SK-N-SH treated with all-trans-retinoic acid at 6 μM for 48 hours (cell line): ENCODE measurements around the gene MIB2.

ENCODE experiments used
- ATAC-seq: fragments of 200-7000 bp; cut with Tn5 transposase; 3 replicates; pipeline ENCODE4 v1.9.1; 2020; ENCODE audit warnings: mild to moderate bottlenecking, moderate library complexity
- ARNTL ChIP-seq: fragments of 450-650 bp; formaldehyde crosslinking; IDR thresholded peaks from 2 replicates; pipeline ENCODE4 v1.5.0; 2020; ENCODE audit warnings: low read depth, mild to moderate bottlenecking, moderate library complexity, borderline replicate concordance
- BACH2 ChIP-seq: fragments of 250-450 bp; sonication (Bioruptor Pico); IDR thresholded peaks from 2 replicates; pipeline ENCODE4 v1.9.0; 2021; ENCODE audit warnings: mild to moderate bottlenecking, borderline replicate concordance
- CREB5 ChIP-seq: fragments of 250-450 bp; sonication (Bioruptor Pico); IDR thresholded peaks from 2 replicates; pipeline ENCODE4 v1.5.1; 2020; ENCODE audit warnings: low read depth, mild to moderate bottlenecking, moderate library complexity
- ESRRG ChIP-seq: fragments of 250-450 bp; sonication (Bioruptor Pico); IDR thresholded peaks from 2 replicates; pipeline ENCODE4 v1.6.1; 2021; ENCODE audit warnings: mild to moderate bottlenecking
- GLIS3 ChIP-seq: fragments of 250-450 bp; sonication (Bioruptor Pico); IDR thresholded peaks from 2 replicates; pipeline ENCODE4 v1.5.0; 2020; ENCODE audit warnings: mild to moderate bottlenecking, moderate library complexity
- ISL1 ChIP-seq: fragments of 250-450 bp; sonication (Bioruptor Pico); IDR thresholded peaks from 2 replicates; pipeline ENCODE4 v2.1.2; 2022; ENCODE audit warnings: mild to moderate bottlenecking, moderate library complexity
- OSR1 ChIP-seq: fragments of 250-450 bp; sonication (Bioruptor Pico); IDR thresholded peaks from 2 replicates; pipeline ENCODE4 v1.8.0; 2022; ENCODE audit warnings: moderate library complexity, mild to moderate bottlenecking, inconsistent platforms
- PATZ1 ChIP-seq: fragments of 250-450 bp; sonication (Bioruptor Pico); IDR thresholded peaks from 2 replicates; pipeline ENCODE4 v1.8.0; 2020; ENCODE audit warnings: mild to moderate bottlenecking, moderate library complexity, borderline replicate concordance
- RARB ChIP-seq: fragments of 250-450 bp; sonication (Bioruptor Pico); IDR thresholded peaks from 2 replicates; pipeline ENCODE4 v1.8.0; 2021; ENCODE audit warnings: mild to moderate bottlenecking, moderate library complexity
- SNAI2 ChIP-seq: fragments of 250-450 bp; sonication (Bioruptor Pico); IDR thresholded peaks from 2 replicates; pipeline ENCODE4 v1.5.0; 2020; ENCODE audit warnings: mild to moderate bottlenecking, moderate library complexity
- TCF4 ChIP-seq: fragments of 250-450 bp; sonication (Bioruptor Pico); IDR thresholded peaks from 2 replicates; pipeline ENCODE4 v1.8.0; 2021; ENCODE audit warnings: mild to moderate bottlenecking, moderate library complexity, borderline replicate concordance
- TOX ChIP-seq: fragments of 250-450 bp; sonication (Bioruptor Pico); IDR thresholded peaks from 2 replicates; pipeline ENCODE4 v1.8.0; 2021; ENCODE audit warnings: mild to moderate bottlenecking, moderate library complexity, borderline replicate concordance
- TSHZ2 ChIP-seq: fragments of 250-450 bp; sonication (Bioruptor Pico); IDR thresholded peaks from 2 replicates; pipeline ENCODE4 v1.5.0; 2020; ENCODE audit warnings: mild to moderate bottlenecking, moderate library complexity
- ZC3H10 ChIP-seq: fragments of 250-450 bp; sonication (Bioruptor Pico); IDR thresholded peaks from 2 replicates; pipeline ENCODE4 v1.5.1; 2021; ENCODE audit warnings: mild to moderate bottlenecking, moderate library complexity
- ZFP3 ChIP-seq: fragments of 250-450 bp; sonication (Bioruptor Pico); IDR thresholded peaks from 2 replicates; pipeline ENCODE4 v1.5.0; 2020; ENCODE audit warnings: mild to moderate bottlenecking, moderate library complexity
- ZFP30 ChIP-seq: fragments of 450-650 bp; formaldehyde crosslinking; IDR thresholded peaks from 2 replicates; pipeline ENCODE4 v1.5.0; 2022; ENCODE audit warnings: mild to moderate bottlenecking, moderate library complexity
- ZNF565 ChIP-seq: fragments of 450-650 bp; formaldehyde crosslinking; conservative IDR thresholded peaks from 2 replicates; pipeline ENCODE4 v1.5.0; 2020; ENCODE audit warnings: low read depth, mild to moderate bottlenecking, moderate library complexity
- ZNF70 ChIP-seq: fragments of 450-650 bp; formaldehyde crosslinking; IDR thresholded peaks from 2 replicates; pipeline ENCODE4 v1.5.0; 2020; ENCODE audit warnings: mild to moderate bottlenecking, moderate library complexity

MIB2 gene

GRCh38 chr1:1624443-1625403, 9.4 kb downstream of the MIB2 start:
- TF ChIP-seq PATZ1 (CRISPR knock-in tag), result no peak
- no peak for TF ChIP-seq ZFP3
- no peak for TF ChIP-seq ISL1 (CRISPR knock-in tag)
- peak; percentile 23; the same call in 2 of the 3 replicates for ATAC-seq

- ATAC-seq, result no peak
- no peak for TF ChIP-seq TSHZ2 (CRISPR knock-in tag)
- no peak for TF ChIP-seq ZC3H10 (CRISPR knock-in tag)
- TF ChIP-seq OSR1 (CRISPR knock-in tag), result no peak
- no peak for TF ChIP-seq BACH2 (CRISPR knock-in tag)
- TF ChIP-seq ZFP3, result no peak
- no peak for TF ChIP-seq TCF4
- TF ChIP-seq ZNF565 (CRISPR knock-in tag), result no peak
- TF ChIP-seq GLIS3 (CRISPR knock-in tag), result no peak
- no peak for TF ChIP-seq ZFP30 (CRISPR knock-in tag)
- TF ChIP-seq ISL1 (CRISPR knock-in tag), result no peak
Measured at GRCh38 chr1:1625404-1625775, 10.1 kb downstream of the MIB2 start.

GRCh38 chr1:1625824-1626206, 10.5 kb downstream of the MIB2 start:
- no peak for ATAC-seq
- TF ChIP-seq ZNF70 (CRISPR knock-in tag), result no peak
- no peak for TF ChIP-seq ARNTL
- TF ChIP-seq ESRRG, result no peak
- TF ChIP-seq TSHZ2 (CRISPR knock-in tag), result no peak

GRCh38 chr1:1626207-1627141, 11.2 kb downstream of the MIB2 start:
- no peak for TF ChIP-seq CREB5 (CRISPR knock-in tag)
- TF ChIP-seq ZNF70 (CRISPR knock-in tag), result no peak
- no peak for TF ChIP-seq SNAI2 (CRISPR knock-in tag)
- no peak for TF ChIP-seq ZC3H10 (CRISPR knock-in tag)
- no peak for TF ChIP-seq ZNF565 (CRISPR knock-in tag)
- no peak for TF ChIP-seq RARB (CRISPR knock-in tag)
- no peak for TF ChIP-seq OSR1 (CRISPR knock-in tag)
- TF ChIP-seq TSHZ2 (CRISPR knock-in tag), result no peak
- no peak for TF ChIP-seq PATZ1 (CRISPR knock-in tag)
- TF ChIP-seq TOX (CRISPR knock-in tag), result no peak
- no peak for TF ChIP-seq BACH2 (CRISPR knock-in tag)
- no peak for ATAC-seq
